GM23248 (cell line): ENCODE data around the gene CFAP20.

Experiments
- EZH2 ChIP-seq: fragments of 200-600 bp; sonication (generic); IDR thresholded peaks from 2 replicates; pipeline ENCODE4 v1.6.1; 2018; ENCODE audit warnings: antibody characterized with exemption, mild to moderate bottlenecking; ENCODE audit not compliant: insufficient read depth, poor library complexity, severe bottlenecking
- EZH2phosphoT487 ChIP-seq: fragments of 200-600 bp; sonication (generic); IDR thresholded peaks from 2 replicates; pipeline ENCODE4 v1.6.1; 2018; ENCODE audit warnings: antibody characterized with exemption, moderate library complexity, mild to moderate bottlenecking, low read depth; ENCODE audit not compliant: insufficient read depth

DNA sequence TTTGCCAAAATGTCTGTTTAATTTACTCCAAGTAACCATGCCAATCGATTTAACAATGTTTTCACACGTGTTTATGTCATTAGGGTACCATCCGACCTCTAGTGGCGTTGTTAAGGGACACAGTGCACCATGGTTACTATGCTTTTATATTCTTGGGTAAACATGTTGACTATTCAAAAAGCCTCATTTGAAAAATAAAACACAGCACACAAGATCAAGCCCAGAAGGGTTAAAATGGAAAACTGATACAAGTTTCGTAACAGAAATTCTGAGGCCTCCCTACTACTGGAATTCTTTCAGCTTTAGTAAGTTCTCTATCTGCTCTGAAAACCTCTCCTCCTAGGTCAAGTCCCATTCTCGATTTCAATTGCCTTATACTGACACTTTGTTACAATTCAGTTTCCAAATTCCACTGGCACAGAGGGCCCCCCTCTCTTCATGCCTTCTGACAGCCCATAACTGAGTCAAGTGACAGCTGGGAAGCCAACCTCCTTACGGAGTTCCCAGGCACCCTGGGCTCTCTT is 2.1 kb downstream of the CFAP20 start:
- TF ChIP-seq EZH2phosphoT487 (no peak), EZH2 (no peak)
